Dermis blood vessel endothelial cell (primary cell): Measurements from ENCODE around the gene ABCC8. TPM values are rescaled to one million over a fixed set of nuclear protein-coding genes. Genes with fewer than 3 reads are reported as not detected.

Experiments used
- DNase-seq: peaks from one replicate; pipeline ENCODE4 v3.0.0; 2010
- total RNA-seq: library from RNA; depleted of rRNA; stranded (reverse); fragments of >200 nt; gene quantifications from 2 replicates; pipeline ENCODE4 v1.2.3, GENCODE V29; 2014

ABCC8 gene
- total RNA-seq, 1 donor from 2014 or later, result not detected

DNA sequence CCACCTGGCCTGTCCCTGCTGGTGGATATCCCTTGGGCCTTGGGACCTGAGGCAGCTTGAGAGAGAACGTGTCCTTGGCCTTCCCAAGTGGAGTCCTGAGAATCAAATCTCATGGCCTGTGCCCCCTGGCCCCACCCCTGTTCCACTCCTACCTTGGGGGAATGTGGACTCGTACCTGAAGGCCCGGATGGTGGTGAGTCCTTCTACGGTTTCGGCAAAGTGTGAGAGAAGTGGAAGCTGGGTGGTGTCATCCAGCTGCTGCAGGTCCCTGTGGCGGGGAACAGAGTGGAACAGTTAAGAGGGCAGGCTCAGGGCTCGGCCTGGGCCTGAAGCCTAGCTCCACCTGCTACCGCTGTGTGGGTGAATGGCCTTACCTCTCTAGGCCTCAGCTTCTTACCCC is 74.2 kb downstream of the ABCC8 start:
- DNase-seq, result no peak

DNA sequence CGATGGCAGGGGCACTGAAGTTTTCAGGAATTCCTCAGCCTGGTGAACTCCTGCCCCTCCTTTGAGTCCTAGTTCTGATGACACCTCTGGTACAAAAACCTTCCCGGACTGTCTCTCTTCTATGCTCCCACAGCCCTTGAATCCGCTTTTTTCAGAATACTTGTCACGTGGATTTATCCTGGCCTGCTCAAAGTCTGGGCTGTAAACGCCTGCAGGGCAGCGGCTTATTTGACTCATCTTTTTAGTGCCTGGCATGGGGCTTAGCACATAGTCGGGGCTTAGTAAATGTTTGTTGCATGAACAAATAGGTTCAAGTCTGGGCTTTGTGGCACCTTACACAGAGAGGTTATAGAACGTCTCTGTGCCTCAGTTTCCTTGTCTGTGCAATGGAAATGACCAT is 74.8 kb downstream of the ABCC8 start:
- no peak for DNase-seq

DNA sequence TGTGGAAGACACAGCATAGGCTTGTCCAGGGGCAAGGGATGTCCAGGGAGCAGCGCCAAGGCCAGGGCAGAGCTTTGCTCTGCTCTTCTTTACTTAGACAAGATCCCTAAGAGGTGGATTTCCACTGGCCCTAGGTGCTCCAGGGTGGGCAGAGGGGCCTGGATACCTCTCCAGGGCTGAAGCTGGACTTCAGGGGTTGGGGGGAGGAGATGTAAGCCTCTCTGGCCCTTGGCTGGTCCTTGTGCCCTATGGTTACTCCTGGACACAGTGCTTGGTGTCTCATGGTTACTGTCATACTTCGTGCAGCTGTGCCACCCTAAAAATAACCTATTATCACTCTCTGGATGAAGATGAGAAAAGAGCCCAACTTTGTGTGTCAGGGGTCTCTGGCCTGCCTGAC is 75.3 kb downstream of the ABCC8 start:
- no peak for DNase-seq

DNA sequence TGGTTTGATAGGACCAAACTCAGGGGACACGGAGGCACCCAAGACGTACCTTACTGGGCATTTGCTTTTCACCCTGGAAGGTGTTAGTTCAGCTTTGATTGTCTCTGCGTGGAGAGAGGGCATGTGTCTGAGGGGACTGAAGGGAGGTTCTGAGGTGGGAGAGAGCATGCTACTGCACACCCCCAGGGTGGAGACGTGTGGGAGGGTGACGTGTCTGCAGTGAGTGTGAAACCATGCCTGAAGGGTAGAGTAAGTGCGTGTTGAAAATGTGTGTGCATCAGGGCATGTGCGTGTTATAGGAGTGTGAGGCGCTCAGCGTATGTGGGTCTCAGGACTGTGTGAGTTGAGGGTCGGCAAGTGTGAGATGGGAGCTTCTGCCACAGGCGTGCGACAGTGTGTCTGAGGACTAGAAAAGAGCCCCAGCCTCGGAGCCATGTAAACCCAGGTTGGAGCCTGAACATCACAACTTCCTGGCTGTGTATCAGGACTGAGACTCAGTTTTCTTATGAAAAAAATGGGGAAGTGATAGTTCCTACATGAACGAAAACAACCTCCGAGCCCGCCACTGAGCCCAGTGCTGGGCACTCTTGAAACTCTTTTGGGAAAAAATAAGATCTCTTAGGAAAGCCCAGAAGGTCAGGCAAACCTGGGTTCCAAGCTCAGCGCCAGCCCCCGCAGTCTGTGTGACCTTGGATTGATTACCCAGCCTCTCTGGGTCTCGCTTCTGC is 76.4 kb downstream of the ABCC8 start:
- DNase-seq, result no peak

DNA sequence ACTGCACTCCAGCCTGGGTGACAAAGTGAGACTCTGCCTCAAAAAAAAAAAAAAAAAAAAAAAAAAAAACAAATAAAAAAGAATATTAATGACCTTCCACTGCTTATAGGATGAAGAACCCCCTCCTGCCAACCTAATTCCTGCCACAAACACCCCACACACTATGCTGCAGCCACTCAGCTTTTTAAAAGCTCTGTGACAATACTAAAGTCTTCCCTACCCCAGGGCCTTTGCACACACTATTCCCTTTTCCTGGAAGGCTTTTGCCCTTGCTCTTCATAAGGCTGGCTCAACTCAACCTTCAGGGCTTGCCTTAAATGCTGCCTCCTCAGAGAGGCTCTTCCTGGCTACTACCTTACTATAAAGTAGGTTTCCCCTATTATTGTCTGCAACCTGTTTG is 77.4 kb downstream of the ABCC8 start:
- no peak for DNase-seq

DNA sequence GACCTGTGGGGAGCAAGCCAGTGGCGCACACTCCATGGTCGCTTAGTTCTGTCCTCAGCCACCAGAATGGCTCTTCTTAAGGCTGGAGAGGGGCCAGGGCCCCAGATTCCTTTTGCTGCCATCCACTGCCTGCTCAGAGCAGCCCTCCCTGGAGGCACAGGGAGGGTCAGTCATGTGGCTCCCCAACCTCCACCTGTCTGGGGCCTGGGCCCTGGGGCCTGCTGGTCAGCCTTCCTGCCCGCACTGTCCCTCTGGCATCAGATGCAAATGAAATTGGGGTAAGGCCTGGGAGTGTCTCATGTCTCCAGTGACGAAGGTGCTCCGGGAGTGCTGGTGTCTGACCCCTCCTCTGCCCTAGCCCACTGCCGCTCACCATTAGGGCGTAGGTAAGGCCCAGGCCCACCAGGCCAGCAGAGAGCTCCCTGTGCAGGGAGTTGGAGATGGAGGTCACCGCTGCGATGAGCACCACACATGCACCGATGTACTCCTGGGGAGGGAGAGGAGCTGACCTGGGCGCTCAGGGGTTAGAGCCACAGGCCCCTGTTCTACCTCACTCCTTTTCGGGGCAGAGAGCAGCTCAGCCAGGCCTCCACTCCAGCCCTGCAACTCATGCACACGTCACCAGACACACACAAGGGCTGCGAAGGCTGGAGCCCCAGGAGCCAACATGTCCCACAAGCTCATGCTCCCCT is 79.2 kb downstream of the ABCC8 start:
- DNase-seq, result no peak

DNA sequence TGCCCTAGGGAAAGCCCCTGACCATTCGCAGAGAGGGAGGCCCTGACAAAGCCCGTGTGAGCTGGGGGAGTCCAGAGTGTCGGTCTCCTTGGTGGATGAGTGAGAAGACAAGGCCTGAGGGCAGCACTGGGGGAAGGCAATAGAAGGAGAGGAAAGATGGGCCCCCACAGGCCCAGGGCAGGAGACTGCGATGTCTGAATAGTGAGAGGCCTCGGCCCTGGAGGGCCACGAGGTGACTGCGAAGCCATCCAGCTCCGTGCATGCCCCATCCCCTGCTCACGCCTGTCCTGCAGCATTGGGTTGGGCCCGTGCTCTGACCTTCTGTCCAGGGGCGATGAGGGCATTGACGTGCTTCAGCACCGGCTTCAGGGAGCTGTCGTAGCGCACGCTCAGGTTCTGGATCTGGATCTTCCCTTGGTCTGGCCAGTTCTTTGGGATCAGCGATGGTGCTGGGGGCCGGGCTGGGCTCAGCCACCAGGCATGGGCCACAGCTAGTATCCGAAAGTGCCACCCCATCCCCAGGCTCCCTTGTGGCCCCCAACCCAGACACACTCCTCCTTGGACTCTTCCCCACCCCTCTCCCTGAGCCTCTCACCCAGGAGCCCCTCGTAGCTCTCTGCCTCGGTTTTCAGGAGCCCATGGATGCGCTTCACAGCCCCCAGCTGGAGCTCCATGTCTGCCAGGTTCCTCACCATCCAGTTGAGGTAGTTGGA is 79.9 kb downstream of the ABCC8 start:
- no peak for DNase-seq

DNA sequence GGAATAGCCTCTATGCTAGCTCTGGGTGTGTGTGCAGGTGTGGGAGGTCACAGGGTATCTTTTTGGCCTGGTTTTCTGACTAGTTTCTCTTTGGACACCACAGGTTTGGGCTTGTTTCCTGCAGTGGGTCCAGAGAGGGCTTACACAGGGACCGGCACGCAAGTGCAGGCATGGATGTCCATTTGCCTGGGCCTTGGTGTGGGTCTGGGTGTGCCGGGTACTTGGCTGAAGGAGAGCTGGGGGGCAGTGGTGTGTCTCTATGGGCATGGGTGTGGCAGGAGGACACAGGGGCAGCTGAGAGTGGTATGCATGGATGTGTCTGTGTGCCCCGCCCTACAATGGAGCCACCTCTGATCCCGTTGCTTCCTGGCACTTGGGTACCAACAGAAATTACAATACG is 80.7 kb downstream of the ABCC8 start:
- no peak for DNase-seq

DNA sequence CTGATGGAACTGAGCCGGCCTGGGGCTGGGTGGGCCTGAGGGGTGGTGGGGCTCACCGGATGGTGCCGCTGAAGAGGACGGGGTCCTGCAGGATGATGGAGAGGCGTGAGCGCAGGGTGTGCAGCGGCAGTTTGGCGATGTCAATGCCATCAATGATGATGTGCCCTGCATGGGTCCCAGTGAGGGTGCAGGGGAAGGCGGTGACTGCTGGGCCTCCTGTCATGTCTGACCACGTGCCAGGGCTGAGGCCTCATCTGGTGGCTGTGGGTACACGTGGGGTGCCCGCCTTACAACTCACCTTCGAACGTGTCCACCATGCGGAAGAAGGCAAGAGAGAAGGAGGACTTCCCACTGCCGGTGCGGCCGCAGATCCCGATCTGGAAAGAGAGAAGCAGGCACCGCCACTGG is 81.1 kb downstream of the ABCC8 start:
- DNase-seq, result no peak

DNA sequence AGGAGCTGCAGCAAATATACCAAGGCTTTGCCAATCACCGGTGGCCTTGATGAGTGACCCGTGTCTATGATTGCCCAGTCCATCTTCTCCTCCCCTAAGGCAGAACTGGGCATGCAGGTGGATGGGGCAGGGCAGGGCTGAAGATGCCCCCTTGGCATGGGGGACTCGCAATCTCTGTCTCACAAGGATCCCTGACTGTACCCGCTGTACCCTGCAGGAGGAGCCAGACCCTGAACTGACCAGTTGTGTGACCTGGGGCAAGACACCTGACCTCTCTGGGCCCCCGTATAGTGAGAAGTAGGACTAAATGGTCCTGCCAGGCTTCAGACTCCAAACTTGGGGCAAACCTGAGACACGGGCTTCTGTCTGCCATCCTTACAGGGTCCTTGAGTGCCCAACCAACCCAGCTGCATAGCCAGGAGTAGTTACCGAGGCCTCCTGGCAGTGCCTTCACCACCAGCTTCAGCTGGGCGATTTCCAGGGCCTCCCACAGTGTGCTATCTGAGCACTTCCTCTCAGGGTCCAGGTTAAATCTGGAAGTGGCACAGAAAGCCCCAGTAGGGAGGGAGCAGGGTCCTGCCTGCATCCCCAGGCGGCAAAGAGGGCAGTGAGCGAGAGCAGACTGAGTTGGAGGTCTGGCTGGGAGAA is 81.8 kb downstream of the ABCC8 start:
- DNase-seq, result no peak

DNA sequence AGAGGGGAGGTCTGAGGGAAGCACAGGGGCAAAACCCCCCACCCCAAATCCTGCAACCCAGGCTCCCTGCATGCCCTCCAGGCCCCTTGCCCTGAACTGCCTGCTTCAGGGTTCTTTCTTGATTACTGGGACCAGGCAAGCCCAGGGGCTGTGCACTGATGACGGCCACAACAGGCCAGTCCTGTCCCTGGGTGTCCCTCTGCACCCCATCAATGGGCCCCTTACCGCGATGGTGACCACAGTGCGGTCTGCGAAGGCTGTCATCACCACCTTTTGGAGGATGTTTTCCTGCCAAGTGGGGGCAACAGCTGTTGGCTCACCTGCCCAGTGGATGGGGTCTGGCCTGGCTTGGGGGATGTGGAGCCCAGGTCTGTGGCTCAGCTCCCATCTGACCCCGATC is 83.2 kb downstream of the ABCC8 start:
- no peak for DNase-seq

DNA sequence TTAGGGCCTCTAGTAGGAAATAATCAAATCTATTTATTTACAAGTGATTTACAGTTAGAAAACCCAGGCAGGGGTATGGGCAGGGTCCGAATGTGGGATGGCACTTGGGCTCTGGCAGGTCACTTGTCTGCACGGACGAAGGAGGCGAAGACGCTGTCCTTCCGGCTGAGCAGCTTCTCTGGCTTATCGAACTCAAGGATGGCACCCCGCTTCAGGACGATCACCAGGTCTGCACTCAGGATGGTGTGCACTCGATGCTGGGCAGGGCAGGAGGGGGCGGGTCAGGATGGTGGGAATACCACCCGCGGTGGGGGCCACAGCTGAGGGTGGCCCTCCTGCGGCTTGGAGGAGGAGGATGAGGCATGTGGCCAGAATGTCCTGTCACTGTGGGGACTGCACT is 83.8 kb downstream of the ABCC8 start:
- no peak for DNase-seq

DNA sequence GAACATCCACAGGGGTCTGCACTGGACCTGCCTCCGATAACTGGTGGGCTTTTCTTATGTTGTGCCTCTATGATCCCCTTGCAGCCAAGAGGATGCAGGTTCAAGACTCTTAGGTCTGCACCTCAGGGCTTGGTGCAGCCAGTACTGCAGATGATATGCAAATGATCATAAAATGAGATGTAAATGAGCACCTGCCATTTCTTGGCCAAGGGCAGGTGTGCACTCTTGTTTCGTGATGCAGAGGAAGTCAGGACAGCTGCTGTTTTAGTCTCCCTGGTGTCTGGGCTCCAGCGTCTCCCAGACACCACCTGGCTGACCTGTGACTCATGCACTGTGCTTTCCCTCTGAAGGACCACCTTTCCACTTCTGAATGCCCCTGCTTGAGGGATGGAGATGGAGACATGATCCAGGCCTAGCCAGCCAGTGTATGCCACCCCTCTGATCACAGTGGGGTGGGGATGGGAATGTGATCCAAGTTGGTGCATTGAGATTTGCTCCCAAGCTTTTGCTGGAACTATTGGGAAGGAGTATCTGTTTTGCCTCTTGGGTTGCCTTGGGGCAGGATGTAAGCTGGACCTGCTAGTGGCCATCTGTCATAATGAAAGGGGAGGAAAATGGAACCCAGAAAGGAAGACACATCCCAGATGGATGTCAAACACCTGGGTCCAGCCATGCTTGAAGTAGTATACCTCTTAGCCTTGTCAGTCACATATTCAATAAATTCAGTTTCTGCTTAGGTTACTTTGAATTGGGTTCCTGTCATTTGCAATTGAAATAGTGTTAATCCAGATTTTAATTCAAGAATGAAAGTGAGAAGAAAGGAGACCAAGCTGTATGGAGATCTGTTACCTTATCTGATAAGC is 84.9 kb downstream of the ABCC8 start:
- no peak for DNase-seq

DNA sequence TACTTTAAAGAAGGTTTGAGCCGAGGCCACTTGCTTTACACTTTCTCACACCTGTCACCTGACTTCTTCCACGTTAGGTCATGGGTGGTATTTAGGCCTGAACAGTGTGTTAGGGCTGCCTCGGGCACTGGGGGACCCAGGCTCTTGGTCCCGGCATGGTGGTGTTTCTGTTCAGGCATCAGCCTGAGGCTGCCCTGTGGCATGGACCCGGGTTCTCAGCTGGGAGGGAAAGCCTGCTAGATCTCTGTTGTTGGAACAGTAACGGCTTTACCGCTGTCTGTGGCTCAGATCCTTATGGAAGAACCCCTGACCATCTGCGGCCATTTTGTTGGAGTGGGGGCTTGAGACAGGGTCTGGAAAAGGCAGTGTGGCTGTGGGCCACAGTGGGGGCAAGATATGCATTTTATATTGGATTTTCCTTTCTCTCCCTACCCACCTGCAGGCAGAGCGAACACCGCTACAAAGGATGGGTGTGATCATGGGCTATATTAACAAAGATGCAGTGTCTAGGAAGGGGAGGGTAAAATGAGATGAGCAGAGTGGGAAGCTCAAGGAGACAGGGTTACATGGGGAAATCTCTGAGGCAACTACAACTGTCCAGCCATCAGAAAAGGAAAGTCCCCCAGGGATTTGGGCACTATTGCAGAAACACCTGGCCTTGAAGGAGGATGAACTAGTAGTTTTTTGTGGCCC is 86.5 kb downstream of the ABCC8 start:
- no peak for DNase-seq

DNA sequence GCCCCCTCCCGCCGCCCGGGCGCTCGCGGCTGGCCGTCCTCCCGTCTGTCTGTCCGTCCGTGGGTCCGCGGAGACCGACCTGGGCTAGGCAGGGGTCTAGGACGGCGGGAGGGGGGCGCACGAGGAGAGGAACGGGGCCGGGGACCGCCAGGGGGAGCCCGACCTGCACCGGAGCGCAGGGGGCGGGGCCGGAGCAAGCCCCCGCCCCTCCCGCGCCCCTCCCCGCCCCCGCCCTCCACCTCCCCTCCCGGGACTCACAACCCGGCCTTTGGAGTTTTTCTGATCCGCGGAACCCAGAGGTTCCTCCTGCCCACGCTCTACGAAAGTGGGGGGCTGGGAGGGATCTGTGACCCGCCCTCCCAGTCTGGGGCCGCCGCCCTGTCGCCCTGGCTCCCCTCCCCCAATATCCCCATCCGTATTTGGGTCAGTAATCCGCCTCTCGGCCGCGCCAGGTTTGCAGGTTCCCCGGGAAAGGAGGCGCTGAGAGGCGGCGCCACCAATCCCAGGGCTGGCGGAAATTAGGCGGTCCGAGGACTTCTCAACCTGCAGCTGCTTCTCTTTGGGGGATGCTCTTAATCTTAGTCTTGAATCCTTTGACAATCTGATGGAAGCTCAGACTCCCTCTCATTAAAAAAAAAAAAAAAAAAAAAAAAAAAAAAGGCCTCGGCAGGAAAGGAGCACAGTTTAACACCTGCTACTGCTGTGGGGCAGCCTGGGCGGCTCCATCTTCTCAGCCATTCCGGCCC is 87.3 kb downstream of the ABCC8 start:
- DNase-seq, result peak; percentile 69

DNA sequence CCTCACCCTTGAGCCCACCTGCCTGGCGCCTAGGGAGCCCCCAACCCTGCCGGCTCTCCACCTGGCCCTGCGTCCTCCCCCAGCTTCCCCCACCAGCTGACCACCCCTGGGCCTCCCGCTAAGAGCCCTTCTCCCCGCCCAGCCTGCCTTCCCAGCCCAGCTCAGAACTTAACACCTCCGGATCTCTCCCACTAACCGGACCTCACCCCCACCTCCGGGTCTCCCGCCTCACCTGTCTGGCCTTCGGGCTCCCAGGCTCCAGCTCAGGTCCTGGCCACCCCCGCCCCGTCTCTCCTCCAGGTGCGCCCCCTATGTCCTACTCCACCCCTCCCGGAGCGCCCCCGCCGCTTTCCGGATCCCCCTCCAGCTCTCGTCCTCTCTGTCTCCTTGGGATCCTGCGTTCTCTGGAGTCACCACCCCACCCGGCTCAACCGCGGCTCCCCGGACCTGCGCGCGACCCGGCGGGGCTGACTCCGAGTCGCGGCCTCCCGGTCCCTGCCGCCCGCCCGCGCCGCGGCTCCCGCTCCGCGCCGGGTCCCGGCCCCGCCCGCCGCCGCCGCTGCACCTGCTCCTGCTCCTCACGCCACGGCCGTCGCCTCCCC is 87.9 kb downstream of the ABCC8 start, which contains the start of gene KCNJ11:
TSS of gene KCNJ11 (minus strand) at position 51 of the 602 bp plus-strand sequence. CDS start 568 bp downstream, outside the sequence.
- no peak for DNase-seq

DNA sequence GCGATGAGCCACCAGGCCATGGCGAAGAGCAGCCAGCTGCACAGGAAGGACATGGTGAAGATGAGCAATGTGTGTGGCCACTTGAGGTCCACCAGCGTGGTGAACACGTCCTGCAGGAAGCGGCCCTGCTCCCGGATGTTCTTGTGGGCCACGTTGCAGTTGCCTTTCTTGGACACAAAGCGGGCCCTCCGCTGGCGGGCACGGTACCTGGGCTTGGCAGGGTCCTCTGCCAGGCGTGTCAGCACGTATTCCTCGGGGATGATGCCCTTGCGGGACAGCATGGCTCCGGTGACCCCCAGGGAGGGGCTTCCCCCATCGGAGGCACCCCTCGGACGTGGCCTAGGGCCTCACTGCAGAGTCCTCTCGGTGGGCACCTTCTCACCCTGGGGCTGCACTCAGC is 88.8 kb downstream of the ABCC8 start:
- DNase-seq, result no peak

DNA sequence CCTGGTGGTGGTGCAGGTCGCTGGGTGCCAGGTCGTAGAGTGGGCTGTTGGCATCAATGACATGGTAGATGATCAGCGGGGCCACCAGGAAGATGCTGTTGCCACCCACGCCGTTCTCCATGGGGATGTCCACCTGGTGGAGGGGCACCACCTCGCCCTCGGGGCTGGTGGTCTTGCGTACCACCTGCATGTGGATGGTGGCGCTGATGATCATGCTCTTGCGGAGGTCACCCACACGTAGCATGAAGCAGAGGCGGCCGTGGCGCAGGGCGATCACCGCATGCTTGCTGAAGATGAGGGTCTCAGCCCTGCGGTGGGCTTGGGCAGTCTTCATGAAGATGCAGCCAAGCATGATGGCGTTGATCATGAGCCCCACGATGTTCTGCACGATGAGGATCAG is 89.4 kb downstream of the ABCC8 start:
- DNase-seq, result no peak

DNA sequence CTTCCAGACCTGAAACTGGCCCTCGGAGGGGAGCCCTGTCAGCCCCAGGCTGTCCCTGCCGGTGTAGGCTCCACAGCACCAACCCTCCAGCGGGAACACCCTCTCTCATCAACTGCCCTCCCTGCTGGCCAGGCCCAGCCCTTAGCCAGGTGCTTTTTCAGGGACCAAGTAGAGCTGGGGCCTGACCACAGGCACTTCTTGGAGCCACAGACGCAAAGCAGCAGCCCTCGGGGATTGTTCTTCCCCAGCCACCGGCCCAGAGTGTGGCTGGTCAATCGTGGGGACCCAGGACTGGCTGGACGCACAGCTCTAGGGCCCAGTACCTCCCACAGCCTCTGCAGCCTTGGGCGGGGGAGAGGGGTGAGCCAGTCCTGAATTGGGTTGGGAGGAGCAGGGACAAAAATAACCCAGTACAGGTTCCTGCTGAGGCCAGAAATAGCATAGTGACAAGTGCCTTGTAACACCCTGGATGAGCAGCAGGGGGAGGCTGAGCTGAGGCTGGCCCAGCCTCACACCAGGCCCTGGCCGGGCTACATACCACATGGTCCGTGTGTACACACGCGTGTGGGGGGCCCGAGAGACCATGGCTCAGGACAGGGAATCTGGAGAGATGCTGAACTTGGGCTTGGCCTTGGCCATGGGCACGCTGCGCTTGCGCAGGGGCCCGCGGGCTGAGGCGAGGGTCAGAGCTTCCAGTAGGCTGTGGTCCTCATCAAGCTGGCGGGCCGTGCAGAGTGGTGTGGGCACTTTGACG is 90.1 kb downstream of the ABCC8 start:
- DNase-seq, result peak; percentile 78

DNA sequence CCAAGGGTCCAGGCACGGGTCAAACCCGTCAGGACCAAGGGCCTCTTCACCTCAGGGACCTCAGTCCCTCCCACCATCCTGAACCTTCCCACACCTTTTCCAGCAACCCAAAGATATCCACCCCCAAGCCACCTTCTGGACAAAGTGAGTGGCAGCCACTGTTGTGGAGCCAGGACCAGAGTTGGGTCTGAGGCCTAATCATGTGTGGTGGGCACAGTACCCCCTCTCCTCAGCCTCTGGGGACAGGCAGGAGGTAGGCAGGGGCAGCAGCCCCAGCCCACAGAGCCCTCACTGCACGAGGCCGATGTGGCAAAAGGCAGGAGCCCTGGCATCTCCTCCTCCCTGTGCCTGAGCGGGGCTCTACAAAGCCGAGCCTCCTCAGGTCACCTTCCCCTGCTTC is 90.7 kb downstream of the ABCC8 start:
- DNase-seq, result no peak
